SJSA1 (cell line): ENCODE results near the gene PKMYT1. TPM values are rescaled to one million over a fixed set of nuclear protein-coding genes. Genes with fewer than 3 reads are reported as not detected.

Experiments
- DNase-seq, 2 experiments: peaks; one replicate each; pipeline ENCODE4 v3.0.0-alpha.2; 2015 to 2020; ENCODE audit warnings: low spot score in 2 of 2, low read depth in 1 of 2
- H3K27ac ChIP-seq: fragments of 250-450 bp; sonication (Bioruptor Pico); 2 replicates; pipeline ENCODE4 v1.5.1; 2020; ENCODE audit warnings: mild to moderate bottlenecking, moderate library complexity
- H3K27me3 ChIP-seq: fragments of 250-450 bp; sonication (Bioruptor Pico); replicated peaks from 2 replicates; pipeline ENCODE4 v1.5.1; 2020; ENCODE audit warnings: mild to moderate bottlenecking, moderate library complexity
- H3K36me3 ChIP-seq: fragments of 250-450 bp; sonication (Bioruptor Pico); 2 replicates; pipeline ENCODE4 v1.5.1; 2020; ENCODE audit warnings: mild to moderate bottlenecking
- H3K4me1 ChIP-seq: fragments of 250-450 bp; sonication (Bioruptor Pico); replicated peaks from 2 replicates; pipeline ENCODE4 v1.6.1; 2021; ENCODE audit warnings: mild to moderate bottlenecking
- H3K4me3 ChIP-seq: fragments of 250-450 bp; sonication (Bioruptor Pico); 2 replicates; pipeline ENCODE4 v1.5.1; 2020; ENCODE audit warnings: mild to moderate bottlenecking
- H3K9me3 ChIP-seq: fragments of 250-450 bp; sonication (Bioruptor Pico); replicated peaks from 2 replicates; pipeline ENCODE4 v1.5.1; 2020; ENCODE audit warnings: mild to moderate bottlenecking
- total RNA-seq: library from RNA; depleted of rRNA; stranded (reverse); fragments of >200 nt; shearing (Covaris generic); gene quantifications from 2 replicates; pipeline ENCODE4 v1.2.3, GENCODE V29; 2014; rRNA removed

PKMYT1 gene
- 66.4 and 80.8 TPM in 2 replicates for total RNA-seq

GRCh38 chr16:2980227-2981176 is at the start of gene PKMYT1:
TSS of gene PKMYT1 (minus strand) at chr16:2980446. CDS start at chr16:2979657, 789 bp downstream.
- peak; percentile 93 to 94 for DNase-seq
- Histone ChIP-seq H3K27ac (peak within 1 kb of the TSS; percentile 82), H3K36me3 (peaks cover 41% of the 10 kb centered on the region), H3K9me3 (no peaks in the 10 kb centered on the region), H3K4me3 (peak within 1 kb of the TSS; percentile 92), H3K27me3 (peaks cover 3% of the 10 kb centered on the region; the same call in 1 of the 2 replicates), H3K4me1 (peaks cover 22% of the 10 kb centered on the region)

- H3K9me3 ChIP-seq: no peaks in the 10 kb centered on the region
- no peaks in the 10 kb centered on the region for H3K4me1 ChIP-seq
- H3K27ac ChIP-seq: no peak overlapping the region
- H3K4me3 ChIP-seq: no peak overlapping the region
- peaks cover 31% of the 10 kb centered on the region for H3K36me3 ChIP-seq
- H3K27me3 ChIP-seq: peaks cover 39% of the 10 kb centered on the region
- DNase-seq: no peak
These were observed 49.4 kb upstream of the PKMYT1 start for GRCh38 chr16:3029491-3030221.

GRCh38 chr16:3028716-3029319 is 48.6 kb upstream of the PKMYT1 start:
- H3K4me3 ChIP-seq: no peak overlapping the region
- H3K27me3 ChIP-seq: peaks cover 33% of the 10 kb centered on the region
- peaks cover 3% of the 10 kb centered on the region; the same call in 1 of the 2 replicates for H3K9me3 ChIP-seq
- no peak for DNase-seq
- H3K36me3 ChIP-seq: peaks cover 33% of the 10 kb centered on the region
- no peak overlapping the region for H3K27ac ChIP-seq
- peaks cover 6% of the 10 kb centered on the region for H3K4me1 ChIP-seq

GRCh38 chr16:3027983-3028715 is 47.9 kb upstream of the PKMYT1 start:
- no peak overlapping the region for H3K4me3 ChIP-seq
- DNase-seq: no peak
- H3K36me3 ChIP-seq: peaks cover 40% of the 10 kb centered on the region
- H3K27ac ChIP-seq: no peak overlapping the region
- H3K9me3 ChIP-seq: peaks cover 6% of the 10 kb centered on the region; the same call in 1 of the 2 replicates
- peaks cover 12% of the 10 kb centered on the region for H3K4me1 ChIP-seq
- H3K27me3 ChIP-seq: peaks cover 26% of the 10 kb centered on the region

- no peak for DNase-seq
- Histone ChIP-seq H3K36me3 (peaks cover 47% of the 10 kb centered on the region), H3K9me3 (peaks cover 6% of the 10 kb centered on the region; the same call in 1 of the 2 replicates), H3K27me3 (peaks cover 19% of the 10 kb centered on the region), H3K4me1 (peaks cover 19% of the 10 kb centered on the region), H3K27ac (no peak overlapping the region), H3K4me3 (no peak overlapping the region)
These were observed 47.2 kb upstream of the PKMYT1 start for GRCh38 chr16:3027489-3027795.

GRCh38 chr16:3026609-3027488 is 46.6 kb upstream of the PKMYT1 start:
- no peak for DNase-seq
- H3K36me3 ChIP-seq: peaks cover 53% of the 10 kb centered on the region
- peaks cover 24% of the 10 kb centered on the region for H3K4me1 ChIP-seq
- no peak overlapping the region for H3K4me3 ChIP-seq
- H3K9me3 ChIP-seq: peaks cover 6% of the 10 kb centered on the region; the same call in 1 of the 2 replicates
- H3K27ac ChIP-seq: no peak overlapping the region
- peaks cover 15% of the 10 kb centered on the region for H3K27me3 ChIP-seq

GRCh38 chr16:3026003-3026378 is 45.7 kb upstream of the PKMYT1 start:
- H3K36me3 ChIP-seq: peaks cover 62% of the 10 kb centered on the region
- no peak overlapping the region for H3K4me3 ChIP-seq
- DNase-seq: no peak
- peaks cover 6% of the 10 kb centered on the region; the same call in 1 of the 2 replicates for H3K9me3 ChIP-seq
- H3K4me1 ChIP-seq: peaks cover 24% of the 10 kb centered on the region
- H3K27me3 ChIP-seq: peaks cover 9% of the 10 kb centered on the region
- H3K27ac ChIP-seq: no peak overlapping the region

- Histone ChIP-seq H3K27me3 (peaks cover 9% of the 10 kb centered on the region), H3K27ac (no peak overlapping the region), H3K9me3 (peaks cover 6% of the 10 kb centered on the region; the same call in 1 of the 2 replicates), H3K4me3 (no peak overlapping the region), H3K4me1 (peaks cover 24% of the 10 kb centered on the region), H3K36me3 (peaks cover 68% of the 10 kb centered on the region)
- DNase-seq: no peak
These were observed 45.1 kb upstream of the PKMYT1 start for GRCh38 chr16:3025032-3026002.

GRCh38 chr16:3023669-3024478 is 43.6 kb upstream of the PKMYT1 start, which contains the start of the genes HCFC1R1 and THOC6:
TSS of gene HCFC1R1 (minus strand) at chr16:3023942. CDS start at chr16:3023941, 1 bp downstream.
TSS of gene THOC6 (plus strand) at chr16:3024035. CDS start at chr16:3024327, 292 bp downstream.
- peaks cover 70% of the 10 kb centered on the region for H3K36me3 ChIP-seq
- peaks cover 27% of the 10 kb centered on the region for H3K4me1 ChIP-seq
- peak within 1 kb of the TSS; percentile 96 for H3K4me3 ChIP-seq
- DNase-seq: peak; percentile 97
- H3K27ac ChIP-seq: peak within 1 kb of the TSS; percentile 99
- H3K27me3 ChIP-seq: no peaks in the 10 kb centered on the region
- H3K9me3 ChIP-seq: peaks cover 6% of the 10 kb centered on the region; the same call in 1 of the 2 replicates

GRCh38 chr16:3023415-3023668 is 43.1 kb upstream of the PKMYT1 start:
- Histone ChIP-seq H3K4me1 (peaks cover 27% of the 10 kb centered on the region), H3K36me3 (peaks cover 67% of the 10 kb centered on the region), H3K27ac (peak overlapping the region; percentile 99), H3K9me3 (peaks cover 6% of the 10 kb centered on the region; the same call in 1 of the 2 replicates), H3K27me3 (no peaks in the 10 kb centered on the region), H3K4me3 (peak overlapping the region; percentile 96)
- DNase-seq: peak in 1 of 2 experiments; percentile 87
